HG03139 (cell line): ENCODE data around the gene TNNC1.

Experiments used
- ATAC-seq: cut with Tn5 transposase; IDR thresholded peaks from one replicate; pipeline ENCODE4 v1.9.1; 2021; ENCODE audit not compliant: unreplicated experiment

Gene TNNC1

GRCh38 chr3:52432225-52432624, 21.6 kb downstream of the TNNC1 start:
- no peak for ATAC-seq

GRCh38 chr3:52431459-52432223, 22.2 kb downstream of the TNNC1 start:
- no peak for ATAC-seq

- no peak for ATAC-seq
Observed at GRCh38 chr3:52430416-52430810, 23.4 kb downstream of the TNNC1 start.

- no peak for ATAC-seq
Observed at GRCh38 chr3:52429779-52430415, 23.9 kb downstream of the TNNC1 start.

GRCh38 chr3:52429031-52429430, 24.8 kb downstream of the TNNC1 start:
- no peak for ATAC-seq

- no peak for ATAC-seq
Observed at GRCh38 chr3:52428151-52429005, 25.5 kb downstream of the TNNC1 start.

GRCh38 chr3:52423173-52423572, 30.7 kb downstream of the TNNC1 start:
- ATAC-seq = no peak

GRCh38 chr3:52422669-52423068, 31.2 kb downstream of the TNNC1 start:
- no peak for ATAC-seq

GRCh38 chr3:52420388-52420787, 33.5 kb downstream of the TNNC1 start:
- ATAC-seq = no peak

GRCh38 chr3:52415800-52416199, 38.0 kb downstream of the TNNC1 start:
- no peak for ATAC-seq

GRCh38 chr3:52408466-52408865, 45.4 kb downstream of the TNNC1 start:
- no peak for ATAC-seq

- no peak for ATAC-seq
Observed at GRCh38 chr3:52407779-52408178, 46.1 kb downstream of the TNNC1 start.

GRCh38 chr3:52406791-52407510, 46.9 kb downstream of the TNNC1 start:
- ATAC-seq = no peak

GRCh38 chr3:52406231-52406661, 47.6 kb downstream of the TNNC1 start:
- no peak for ATAC-seq

GRCh38 chr3:52405601-52406110, 48.2 kb downstream of the TNNC1 start:
- ATAC-seq = no peak

GRCh38 chr3:52405066-52405465, 48.8 kb downstream of the TNNC1 start:
- no peak for ATAC-seq

- no peak for ATAC-seq
Observed at GRCh38 chr3:52404391-52404790, 49.5 kb downstream of the TNNC1 start.

- ATAC-seq = no peak
Observed at GRCh38 chr3:52403955-52404354, 49.9 kb downstream of the TNNC1 start.

- no peak for ATAC-seq
Observed at GRCh38 chr3:52403271-52403841, 50.5 kb downstream of the TNNC1 start.

- ATAC-seq = no peak
Observed at GRCh38 chr3:52402706-52403270, 51.1 kb downstream of the TNNC1 start.
